Cerebellar nuclear complex (tissue), 1 donor: ENCODE data around the gene TECPR1.

Source experiments
- DNase-seq, 2 experiments: peaks; one replicate each; lab custom pipeline; 2025; lab: John Stamatoyannopoulos, UW

The TECPR1 gene

DNA sequence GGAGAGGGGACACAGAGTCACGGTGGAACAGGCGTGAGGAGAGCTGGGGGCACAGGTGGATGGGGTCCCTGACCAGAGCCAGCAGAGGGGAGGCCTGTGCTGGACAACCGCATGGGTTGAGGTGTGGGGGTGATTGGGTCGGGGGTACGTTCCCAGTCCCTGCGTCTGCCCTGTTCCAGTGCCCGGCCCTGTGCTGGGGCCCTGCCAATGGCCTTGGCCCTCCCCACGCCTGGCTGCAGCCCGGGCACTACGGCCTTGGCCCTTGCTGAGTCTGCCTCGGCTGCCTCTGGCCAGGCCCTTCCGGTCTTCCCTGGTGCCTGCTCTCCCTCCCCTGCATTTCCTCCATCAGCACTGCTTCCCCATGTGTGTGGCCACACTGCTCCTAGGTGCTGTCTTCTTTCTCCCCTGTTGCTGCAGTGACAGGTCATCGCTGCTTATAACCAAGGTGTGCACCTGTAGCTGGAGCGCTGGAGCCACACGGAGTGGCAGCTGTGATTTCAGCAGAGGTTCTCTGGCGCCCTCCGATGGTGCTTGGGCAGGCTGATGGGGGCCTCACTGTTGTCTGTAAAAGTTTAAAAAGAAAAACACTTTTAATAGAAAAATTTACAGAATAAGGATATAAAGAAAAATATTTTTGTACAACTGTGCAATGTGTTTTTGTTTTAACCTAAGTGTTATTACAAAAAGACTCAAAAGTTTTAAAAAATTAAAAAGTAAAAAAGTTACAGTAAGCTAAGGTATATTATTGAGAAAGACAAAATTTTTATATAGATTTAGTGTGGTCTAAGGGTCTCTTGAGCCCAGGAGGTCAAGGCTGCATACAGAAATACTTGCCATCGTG lies 86.0 kb downstream of the TECPR1 start:
- DNase-seq: no peak
